A549 treated with AZD9567 at 1 μM for 4 hours (cell line): ENCODE results near the gene TOR3A. TPM values are rescaled to one million over a fixed set of nuclear protein-coding genes. Genes with fewer than 3 reads are reported as not detected.

Experiments used
- total RNA-seq: library from RNA; stranded (reverse); fragments of 200-300 nt; extraction: Qiagen RNA extraction; gene quantifications from 5 replicates; pipeline ENCODE4 v1.2.3, GENCODE V29; 2022; ENCODE audit not compliant: insufficient read depth

The TOR3A gene, protein sequence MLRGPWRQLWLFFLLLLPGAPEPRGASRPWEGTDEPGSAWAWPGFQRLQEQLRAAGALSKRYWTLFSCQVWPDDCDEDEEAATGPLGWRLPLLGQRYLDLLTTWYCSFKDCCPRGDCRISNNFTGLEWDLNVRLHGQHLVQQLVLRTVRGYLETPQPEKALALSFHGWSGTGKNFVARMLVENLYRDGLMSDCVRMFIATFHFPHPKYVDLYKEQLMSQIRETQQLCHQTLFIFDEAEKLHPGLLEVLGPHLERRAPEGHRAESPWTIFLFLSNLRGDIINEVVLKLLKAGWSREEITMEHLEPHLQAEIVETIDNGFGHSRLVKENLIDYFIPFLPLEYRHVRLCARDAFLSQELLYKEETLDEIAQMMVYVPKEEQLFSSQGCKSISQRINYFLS
- 23.2 to 42.9 TPM (median 41.8 TPM) in 5 replicates for total RNA-seq

GRCh38 chr1:179081687-179082332 lies at the start of gene TOR3A:
Gene TOR3A, plus strand, starts transcription at chr1:179082070. Its CDS starts 59 bp downstream, at chr1:179082129.

Other genes starting within 250 kb of the TOR3A start
- 0.03 to 0.11 TPM in 2 of 5 replicates, not detected in the others for gene ANGPTL1, start 211.0 kb upstream of the TOR3A start, total RNA-seq
- gene FAM20B, start 56.2 kb upstream of the TOR3A start, total RNA-seq = 15.5 to 19.4 TPM (median 16.7 TPM) in 5 replicates
- 15.4 to 18.7 TPM (median 16.2 TPM) in 5 replicates for gene ABL2, start 147.6 kb downstream of the TOR3A start, total RNA-seq
- 20.1 to 30.4 TPM (median 30.0 TPM) in 5 replicates for gene SOAT1, start 211.7 kb downstream of the TOR3A start, total RNA-seq